Neural cell (in vitro differentiated cells): ENCODE measurements around the gene PTTG1. TPM values are rescaled to one million over a fixed set of nuclear protein-coding genes. Genes with fewer than 3 reads are reported as not detected.
"Not testable (repeated sequence)": the region's sequence is repeated elsewhere in the genome, so short reads cannot be mapped to it uniquely, and the experiment has no call there.

Source experiments
- H2AFZ ChIP-seq: fragments of 200-600, 300-800 bp; sonication (generic), shearing (Covaris generic); 2 replicates; pipeline ENCODE4 v1.6.0; 2014; ENCODE audit warnings: low read depth, mild to moderate bottlenecking, antibody characterized with exemption, low read length, moderate library complexity
- H3F3A ChIP-seq: fragments of 200-600 bp; shearing (Covaris generic); 2 replicates; pipeline ENCODE4 v1.6.1; 2016; ENCODE audit warnings: mild to moderate bottlenecking, moderate library complexity, mixed read lengths, antibody characterized with exemption, low read length; ENCODE audit not compliant: insufficient read depth, poor library complexity, severe bottlenecking
- H3K27ac ChIP-seq: fragments of 200-600, 300-800 bp; sonication (generic), shearing (Covaris generic); 2 replicates; pipeline ENCODE4 v1.5.1; 2014; ENCODE audit warnings: mild to moderate bottlenecking, low read length, moderate library complexity
- H3K27me3 ChIP-seq: fragments of 300-800, 200-600 bp; sonication (generic), shearing (Covaris generic); 2 replicates; pipeline ENCODE4 v1.6.0; 2014; ENCODE audit warnings: mild to moderate bottlenecking, low read depth, low read length, moderate library complexity; ENCODE audit not compliant: insufficient read depth
- H3K36me3 ChIP-seq: fragments of 300-800, 200-600 bp; sonication (generic), shearing (Covaris generic); 2 replicates; pipeline ENCODE4 v1.5.1; 2014; ENCODE audit warnings: mild to moderate bottlenecking, antibody characterized with exemption, low read length, moderate library complexity; ENCODE audit not compliant: insufficient read depth
- H3K4me2 ChIP-seq: fragments of 300-800, 200-600 bp; sonication (generic), shearing (Covaris generic); 2 replicates; pipeline ENCODE4 v1.6.0; 2014; ENCODE audit warnings: mild to moderate bottlenecking, low read length
- H3K4me3 ChIP-seq: fragments of 300-800, 200-600 bp; sonication (generic), shearing (Covaris generic); 2 replicates; pipeline ENCODE4 v1.5.1; 2014; ENCODE audit warnings: mild to moderate bottlenecking, low read length, moderate library complexity
- H3K79me2 ChIP-seq: fragments of 200-600 bp; shearing (Covaris generic); replicated peaks from 2 replicates; pipeline ENCODE4 v1.6.0; 2014; ENCODE audit warnings: mild to moderate bottlenecking, low read length, moderate library complexity; ENCODE audit not compliant: insufficient read depth
- H3K9ac ChIP-seq: fragments of 300-800, 200-600 bp; sonication (generic), shearing (Covaris generic); 2 replicates; pipeline ENCODE4 v1.6.1; 2016; ENCODE audit warnings: mild to moderate bottlenecking, low read length, mixed read lengths
- H3K9me2 ChIP-seq: fragments of 200-600 bp; shearing (Covaris generic); 2 replicates; pipeline ENCODE4 v1.6.1; 2016; ENCODE audit warnings: mild to moderate bottlenecking, low read length, mixed read lengths; ENCODE audit not compliant: insufficient read depth
- H3K9me3 ChIP-seq: fragments of 200-600, 300-800 bp; sonication (generic), shearing (Covaris generic); 2 replicates; pipeline ENCODE4 v1.6.1; 2016; ENCODE audit warnings: mild to moderate bottlenecking, mixed run types, low read length, moderate library complexity, mixed read lengths
- H4K20me1 ChIP-seq: fragments of 200-600 bp; shearing (Covaris generic); 2 replicates; pipeline ENCODE4 v1.6.1; 2016; ENCODE audit warnings: mild to moderate bottlenecking, mixed run types; ENCODE audit not compliant: insufficient read depth
- EP300 ChIP-seq: fragments of 450-650 bp; conservative IDR thresholded peaks from 2 replicates; pipeline ENCODE4 v1.6.1; 2014; ENCODE audit warnings: antibody characterized with exemption, mild to moderate bottlenecking, moderate library complexity; ENCODE audit not compliant: poor library complexity, severe bottlenecking
- EZH2 ChIP-seq: fragments of 200-600, 300-800 bp; shearing (Covaris generic), sonication (generic); IDR thresholded peaks from 2 replicates; pipeline ENCODE4 v1.6.1; 2014; ENCODE audit warnings: antibody characterized with exemption, low read length, borderline replicate concordance, mild to moderate bottlenecking; ENCODE audit not compliant: insufficient read depth, poor library complexity, severe bottlenecking
- MXI1 ChIP-seq: fragments of 450-650 bp; conservative IDR thresholded peaks from 2 replicates; pipeline ENCODE4 v1.6.1; 2014; ENCODE audit warnings: antibody characterized with exemption, mild to moderate bottlenecking; ENCODE audit not compliant: poor library complexity, severe bottlenecking
- POLR2AphosphoS5 ChIP-seq: IDR thresholded peaks from 2 replicates; pipeline ENCODE4 v1.6.1; 2012
- REST ChIP-seq: IDR thresholded peaks from 2 replicates; pipeline ENCODE4 v1.6.1; 2012; ENCODE audit warnings: borderline replicate concordance
- SMC3 ChIP-seq: fragments of 450-650 bp; conservative IDR thresholded peaks from 2 replicates; pipeline ENCODE4 v1.6.1; 2014; ENCODE audit warnings: antibody characterized with exemption, mild to moderate bottlenecking, moderate library complexity; ENCODE audit not compliant: poor library complexity
- TAF1 ChIP-seq: IDR thresholded peaks from 2 replicates; pipeline ENCODE4 v1.6.1; 2012; ENCODE audit warnings: low read depth
- polyA plus RNA-seq: library from polyadenylated mRNA; depleted of rRNA; stranded (reverse); fragments of >200 nt; gene quantifications from 2 replicates; pipeline ENCODE4 v1.2.3, GENCODE V29; 2014
- TF ChIP-seq, protein P1 (sequence below): fragments of 450-650 bp; IDR thresholded peaks from 2 replicates; pipeline ENCODE4 v1.5.1; 2014; ENCODE audit warnings: antibody characterized with exemption, mild to moderate bottlenecking, moderate library complexity; ENCODE audit not compliant: poor library complexity, severe bottlenecking

PTTG1 gene
- polyA plus RNA-seq, 1 donor from 2014 or later = 42.6 TPM

GRCh38 chr5:160436017-160436416, 14.4 kb downstream of the PTTG1 start:
- no peak for TF ChIP-seq MXI1
- no peak for TF ChIP-seq EP300
- TF ChIP-seq TAF1 = no peak
- TF ChIP-seq POLR2AphosphoS5 = no peak
- TF ChIP-seq REST = no peak
- TF ChIP-seq SMC3 = no peak

GRCh38 chr5:160436661-160437060, 15.0 kb downstream of the PTTG1 start:
- not testable (repeated sequence) for H3K9ac ChIP-seq, H3K9me2 ChIP-seq, H3K27me3 ChIP-seq, H3K79me2 ChIP-seq, H3K27ac ChIP-seq, H2AFZ ChIP-seq, H3K4me2 ChIP-seq, H3K4me3 ChIP-seq, H4K20me1 ChIP-seq, H3F3A ChIP-seq, H3K9me3 ChIP-seq, H3K36me3 ChIP-seq

More at GRCh38 chr5:160436017-160436416, 14.4 kb downstream of the PTTG1 start:
- H3K27ac ChIP-seq = no peak overlapping the region
- H4K20me1 ChIP-seq = no peaks in the 10 kb centered on the region
- H3K9me2 ChIP-seq = no peaks in the 10 kb centered on the region
- no peak overlapping the region for H3K4me2 ChIP-seq
- no peaks in the 10 kb centered on the region for H3K9me3 ChIP-seq
- H3F3A ChIP-seq = no peaks in the 10 kb centered on the region
- no peak overlapping the region for H3K9ac ChIP-seq
- H3K27me3 ChIP-seq = no peaks in the 10 kb centered on the region
- no peak overlapping the region for H3K4me3 ChIP-seq
- no peaks in the 10 kb centered on the region for H3K36me3 ChIP-seq
- H2AFZ ChIP-seq = no peak overlapping the region
- no peaks in the 10 kb centered on the region for H3K79me2 ChIP-seq

DNA sequence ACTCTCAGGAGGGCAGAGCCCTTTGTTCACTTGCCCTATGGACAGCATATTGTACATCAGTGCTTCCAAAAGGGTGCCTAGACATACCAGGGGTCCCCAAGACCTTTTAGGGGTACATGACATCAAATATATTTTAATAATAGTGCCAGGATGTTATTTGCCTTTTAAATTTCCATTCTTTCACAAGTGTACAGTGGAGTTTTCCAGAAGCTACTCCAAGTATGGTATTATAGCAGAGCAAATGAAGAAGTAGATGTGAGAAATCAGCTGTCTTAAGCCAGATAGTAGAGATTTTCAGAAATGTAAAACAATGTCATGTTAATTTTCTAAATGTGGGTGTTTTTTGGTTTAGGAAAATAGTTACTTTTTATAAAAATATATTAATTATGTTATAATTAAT, 15.6 kb downstream of the PTTG1 start:
- TF ChIP-seq TAF1 (no peak), POLR2AphosphoS5 (no peak), EZH2 (no peak), REST (no peak), EP300 (no peak)
- TF ChIP-seq, protein P1, sequence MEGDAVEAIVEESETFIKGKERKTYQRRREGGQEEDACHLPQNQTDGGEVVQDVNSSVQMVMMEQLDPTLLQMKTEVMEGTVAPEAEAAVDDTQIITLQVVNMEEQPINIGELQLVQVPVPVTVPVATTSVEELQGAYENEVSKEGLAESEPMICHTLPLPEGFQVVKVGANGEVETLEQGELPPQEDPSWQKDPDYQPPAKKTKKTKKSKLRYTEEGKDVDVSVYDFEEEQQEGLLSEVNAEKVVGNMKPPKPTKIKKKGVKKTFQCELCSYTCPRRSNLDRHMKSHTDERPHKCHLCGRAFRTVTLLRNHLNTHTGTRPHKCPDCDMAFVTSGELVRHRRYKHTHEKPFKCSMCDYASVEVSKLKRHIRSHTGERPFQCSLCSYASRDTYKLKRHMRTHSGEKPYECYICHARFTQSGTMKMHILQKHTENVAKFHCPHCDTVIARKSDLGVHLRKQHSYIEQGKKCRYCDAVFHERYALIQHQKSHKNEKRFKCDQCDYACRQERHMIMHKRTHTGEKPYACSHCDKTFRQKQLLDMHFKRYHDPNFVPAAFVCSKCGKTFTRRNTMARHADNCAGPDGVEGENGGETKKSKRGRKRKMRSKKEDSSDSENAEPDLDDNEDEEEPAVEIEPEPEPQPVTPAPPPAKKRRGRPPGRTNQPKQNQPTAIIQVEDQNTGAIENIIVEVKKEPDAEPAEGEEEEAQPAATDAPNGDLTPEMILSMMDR = no peak
- no peak overlapping the region for H3K4me3 ChIP-seq
- no peaks in the 10 kb centered on the region for H3K27me3 ChIP-seq
- no peaks in the 10 kb centered on the region for H3K9me2 ChIP-seq
- H3K79me2 ChIP-seq = no peaks in the 10 kb centered on the region
- no peaks in the 10 kb centered on the region for H3K36me3 ChIP-seq
- H3K9me3 ChIP-seq = no peaks in the 10 kb centered on the region
- H3K4me2 ChIP-seq = no peak overlapping the region
- no peaks in the 10 kb centered on the region for H3F3A ChIP-seq
- H3K27ac ChIP-seq = no peak overlapping the region
- H4K20me1 ChIP-seq = no peaks in the 10 kb centered on the region
- no peak overlapping the region for H2AFZ ChIP-seq
- no peak overlapping the region for H3K9ac ChIP-seq
